GDM1 (cell line): ENCODE data around the gene ITGA1.
"Not testable (repeated sequence)": the region's sequence is repeated elsewhere in the genome, so short reads cannot be mapped to it uniquely, and the experiment has no call there.

Source experiments
- DNase-seq: peaks from one replicate; lab custom pipeline; 2025; lab: John Stamatoyannopoulos, UW

The ITGA1 gene

DNA sequence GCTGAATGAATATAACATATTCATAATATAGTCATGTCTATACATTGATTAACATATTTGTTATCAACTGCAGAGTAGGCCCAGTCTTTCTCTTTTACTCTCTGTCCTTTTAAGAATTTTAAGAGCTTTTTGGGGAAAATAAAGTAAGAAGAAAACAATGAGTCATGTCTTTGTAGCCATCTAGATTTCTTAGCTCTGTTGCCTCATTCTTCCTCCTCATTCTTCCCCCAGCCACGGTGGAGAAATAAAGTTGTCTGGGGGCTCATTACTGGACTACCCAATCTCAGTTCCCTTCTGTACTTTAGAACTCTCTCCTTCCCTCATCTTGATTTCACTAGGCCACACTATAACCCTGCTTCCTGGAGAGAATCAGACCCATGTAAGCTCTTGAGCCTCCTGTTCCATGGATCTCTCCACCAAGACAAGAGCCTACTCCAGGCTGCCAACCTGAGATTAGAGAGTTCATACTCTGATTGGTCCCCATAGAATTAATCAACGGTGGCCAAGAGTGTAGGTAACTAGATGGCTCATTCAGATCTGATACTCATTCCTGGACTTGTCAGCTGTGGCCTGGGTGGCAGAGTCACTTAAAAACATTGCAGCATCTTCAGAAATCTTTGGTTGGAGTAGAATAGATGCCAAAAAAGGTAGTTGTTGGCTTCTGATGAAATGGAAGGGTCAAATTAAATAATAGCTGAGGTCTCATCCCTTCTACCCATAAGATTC, 44.2 kb downstream of the ITGA1 start:
- DNase-seq, result no peak

GRCh38 chr5:52834320-52834719, 46.6 kb downstream of the ITGA1 start:
- no peak for DNase-seq

DNA sequence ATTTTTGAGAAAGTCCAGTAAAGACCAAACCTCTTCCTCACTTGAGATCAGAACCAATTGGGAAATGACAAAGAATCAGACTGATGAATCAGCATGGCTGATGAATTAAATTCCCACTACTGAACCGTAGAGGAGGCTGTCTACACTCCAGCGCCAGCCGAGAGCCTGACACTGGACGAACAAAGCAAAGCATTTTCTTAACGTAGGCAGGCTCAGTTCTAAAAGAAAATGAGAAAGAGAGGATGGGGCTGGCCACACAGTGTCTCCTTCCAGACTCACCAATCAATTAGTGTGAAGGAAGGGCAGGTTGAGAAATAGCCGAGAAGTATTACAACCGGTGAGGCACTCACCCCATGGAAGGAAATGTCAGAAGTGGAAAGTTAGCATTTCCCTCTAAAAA, 49.4 kb downstream of the ITGA1 start:
- DNase-seq, result no peak

- DNase-seq, result no peak
These were observed 49.9 kb downstream of the ITGA1 start for GRCh38 chr5:52837591-52838001.

DNA sequence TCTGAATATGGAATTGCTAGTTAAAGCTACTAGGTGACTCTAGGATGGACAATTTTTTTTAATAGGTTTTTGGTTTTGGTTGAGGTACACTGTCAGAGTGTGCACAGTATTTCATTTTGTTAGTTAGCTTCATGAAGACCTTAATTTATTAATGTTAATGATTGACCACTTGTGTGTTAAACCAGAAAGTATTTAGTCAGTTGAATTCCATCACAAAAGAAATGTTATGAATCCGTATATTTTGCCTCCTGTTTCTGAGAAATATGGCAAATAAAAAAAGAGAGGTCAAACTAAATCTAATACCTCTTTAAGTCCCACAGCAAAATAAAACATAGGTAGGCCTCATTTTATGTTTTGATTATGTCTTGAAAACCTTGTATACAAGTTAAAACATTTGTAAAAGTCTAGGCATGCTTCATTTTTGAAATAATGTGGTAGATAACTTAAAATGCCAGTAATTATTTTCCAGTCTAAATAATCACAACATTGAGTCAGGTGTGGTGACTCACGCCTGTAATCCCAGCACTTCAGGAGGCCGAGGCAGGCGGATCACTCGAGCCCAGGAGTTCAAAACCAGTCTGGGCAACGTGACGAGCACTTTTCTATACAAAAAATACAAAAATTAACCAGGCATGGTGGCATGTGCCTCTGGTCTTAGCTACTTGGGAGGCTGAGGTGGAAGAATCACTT, 50.8 kb downstream of the ITGA1 start:
- no peak for DNase-seq

DNA sequence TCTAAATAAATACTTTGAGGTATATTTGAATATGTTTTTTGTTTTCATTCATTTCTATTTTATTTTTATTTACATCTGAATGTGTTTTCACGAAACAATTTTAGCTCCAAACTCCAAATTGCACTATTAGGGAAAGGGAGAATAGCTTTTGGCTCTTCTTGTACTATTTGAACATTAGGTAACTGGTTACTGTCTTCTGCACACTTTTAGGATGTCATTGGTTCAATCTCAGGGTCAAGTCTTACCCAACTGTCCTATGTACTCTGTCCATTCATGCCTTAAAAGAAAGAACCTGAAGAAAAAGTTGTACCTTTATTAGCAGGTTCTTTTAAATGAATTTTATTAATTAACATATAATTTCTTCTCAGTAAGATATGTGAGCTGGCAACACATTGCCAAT, 51.6 kb downstream of the ITGA1 start:
- DNase-seq, result no peak

GRCh38 chr5:52840277-52841050, 52.7 kb downstream of the ITGA1 start:
- no peak for DNase-seq

DNA sequence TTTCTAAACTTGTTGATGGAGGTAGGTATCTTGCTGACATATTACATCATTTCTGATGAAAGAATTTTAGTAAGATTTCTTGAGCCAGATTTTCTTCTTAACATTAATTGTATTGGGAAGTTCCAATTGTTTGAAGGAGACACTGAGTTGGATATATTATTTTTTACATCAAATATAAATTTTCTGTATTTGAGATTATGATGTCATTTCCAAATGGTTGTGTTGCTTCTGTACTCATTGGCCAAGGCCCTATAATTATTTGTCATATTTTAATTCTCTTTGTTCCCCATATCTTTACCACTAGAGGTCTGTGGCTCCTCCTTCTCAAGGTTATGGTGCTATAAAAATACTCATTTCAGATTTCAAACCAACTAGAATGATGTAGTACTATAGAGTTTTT, 53.4 kb downstream of the ITGA1 start:
- DNase-seq, result no peak

- no peak for DNase-seq
These were observed 54.4 kb downstream of the ITGA1 start for GRCh38 chr5:52842111-52842510.

DNA sequence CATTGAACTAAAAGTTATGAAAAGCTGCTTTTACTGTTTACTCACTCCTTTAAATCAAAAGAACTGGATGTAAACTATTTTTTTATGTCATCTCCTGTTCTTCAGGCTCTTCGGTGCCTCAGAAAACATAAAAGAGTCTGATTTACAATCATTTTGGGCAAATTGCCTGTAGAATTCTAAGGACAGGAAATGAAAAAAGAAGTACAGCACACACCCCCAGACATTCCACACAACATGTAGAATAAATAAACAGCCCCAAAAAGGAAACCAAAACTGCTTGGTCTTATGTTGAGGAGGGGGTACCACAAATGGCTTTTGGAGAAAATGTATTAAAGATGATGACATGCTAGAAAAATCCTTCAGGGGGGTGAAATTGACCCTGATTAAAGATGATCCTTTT, 57.2 kb downstream of the ITGA1 start:
- no peak for DNase-seq

- DNase-seq, result no peak
These were observed 58.6 kb downstream of the ITGA1 start for GRCh38 chr5:52846182-52846842.

- DNase-seq, result not testable (repeated sequence)
These were observed 61.0 kb downstream of the ITGA1 start for GRCh38 chr5:52848688-52849087.

- DNase-seq, result no peak
These were observed 61.8 kb downstream of the ITGA1 start for GRCh38 chr5:52849544-52849943.

- DNase-seq, result no peak
These were observed 65.9 kb downstream of the ITGA1 start for GRCh38 chr5:52853650-52854049.

- no peak for DNase-seq
These were observed 66.6 kb downstream of the ITGA1 start for GRCh38 chr5:52854301-52854700.

GRCh38 chr5:52854949-52855348, 67.2 kb downstream of the ITGA1 start:
- no peak for DNase-seq

DNA sequence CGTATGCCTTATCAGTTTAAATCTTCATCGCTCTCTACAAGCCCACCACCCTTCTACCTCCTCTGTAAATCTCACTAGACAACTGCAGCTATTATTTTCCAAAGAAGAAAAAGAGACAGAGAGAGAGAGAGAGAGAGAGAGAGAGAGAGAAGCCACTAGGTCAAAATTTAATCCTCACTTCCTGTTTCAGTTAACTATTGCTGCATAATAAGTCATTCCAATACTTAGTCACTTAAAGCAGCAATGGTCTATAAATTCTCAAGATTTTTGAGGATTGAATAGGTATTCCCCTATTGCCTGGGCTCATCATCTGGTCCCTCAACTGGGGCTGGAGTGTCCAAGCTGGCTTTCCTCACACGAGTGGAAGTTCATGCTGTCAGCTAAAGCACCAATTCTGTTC, 68.8 kb downstream of the ITGA1 start:
- DNase-seq, result no peak

GRCh38 chr5:52859628-52860027, 71.9 kb downstream of the ITGA1 start:
- no peak for DNase-seq

GRCh38 chr5:52861368-52861767, 73.7 kb downstream of the ITGA1 start:
- DNase-seq, result no peak

DNA sequence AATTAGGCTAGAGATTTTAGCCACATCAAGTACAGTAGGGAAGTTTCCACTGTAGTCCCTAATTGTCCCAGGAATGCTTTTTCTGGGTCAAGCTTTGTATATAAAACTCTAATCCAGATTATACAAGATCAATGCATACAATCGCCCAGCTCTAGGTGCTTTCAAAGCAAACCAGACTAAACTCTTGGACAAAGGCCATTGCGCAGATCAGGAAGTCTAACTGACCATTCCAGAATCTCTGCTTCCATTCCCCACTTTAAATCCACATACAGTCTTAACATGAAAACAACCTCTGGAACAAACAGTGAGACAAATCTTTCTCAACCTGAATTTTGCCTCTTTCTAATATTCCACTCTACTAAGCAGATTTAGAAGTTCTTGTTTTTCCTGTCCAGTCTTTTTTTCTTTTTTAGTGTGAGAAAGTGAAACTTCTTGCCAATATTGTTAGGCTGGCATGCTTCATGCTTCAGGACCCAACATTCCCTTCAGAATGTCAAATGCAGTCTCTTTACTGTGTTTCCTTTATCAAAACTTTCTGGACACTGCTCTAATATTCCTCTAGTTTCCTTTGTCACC, 76.1 kb downstream of the ITGA1 start:
- DNase-seq, result no peak

GRCh38 chr5:52864371-52864770, 76.7 kb downstream of the ITGA1 start:
- DNase-seq, result no peak

- no peak for DNase-seq
These were observed 77.2 kb downstream of the ITGA1 start for GRCh38 chr5:52864884-52865283.
